IMR-90 (cell line): ENCODE data around the gene SEPTIN2. TPM values are rescaled to one million over a fixed set of nuclear protein-coding genes. Genes with fewer than 3 reads are reported as not detected.

ENCODE experiments used
- ATAC-seq: fragments of 200-7000 bp; cut with Tn5 transposase; 2 replicates; pipeline ENCODE4 v1.9.1; 2020; ENCODE audit warnings: low read depth, mild to moderate bottlenecking, moderate library complexity
- BruUV-seq: library from RNA; stranded (reverse); fragments of 400-500 nt; replicated peaks from 2 replicates; lab custom pipeline; 2021; lab: Mats Ljungman, UMichigan
- CTCF ChIA-PET: fragments of 300-600 bp; formaldehyde crosslinking; extraction: SDS; loops from one replicate; lab custom pipeline; 2021; ENCODE audit warnings: antibody characterized with exemption; lab: Yijun Ruan, JAX
- POLR2A ChIA-PET: fragments of 300-600 bp; sonication (Branson Sonifier 250); formaldehyde crosslinking; loops from one replicate; lab custom pipeline; 2022; ENCODE audit warnings: antibody characterized with exemption; ENCODE audit not compliant: unreplicated experiment; lab: Charles Lee
- DNase-seq: peaks from one replicate; pipeline ENCODE4 v3.0.0; 2013
- H2AFZ ChIP-seq: replicated peaks from 2 replicates; pipeline ENCODE3; 2013; ENCODE audit warnings: low read length, mild to moderate bottlenecking; ENCODE audit not compliant: poor library complexity
- H2AK5ac ChIP-seq: 2 replicates; pipeline ENCODE4 v1.6.1; 2013; ENCODE audit warnings: low read depth, low read length, inconsistent platforms
- H2AK9ac ChIP-seq: replicated peaks from 2 replicates; pipeline ENCODE3; 2013; ENCODE audit warnings: mild to moderate bottlenecking, low read depth, low read length, moderate library complexity; ENCODE audit not compliant: poor library complexity
- H2BK120ac ChIP-seq: 2 replicates; pipeline ENCODE4 v1.6.1; 2013; ENCODE audit warnings: low read depth, low read length, inconsistent platforms
- H2BK15ac ChIP-seq: 3 replicates; pipeline ENCODE4 v1.6.1; 2013; ENCODE audit warnings: low read depth, low read length, inconsistent platforms
- H2BK20ac ChIP-seq: 2 replicates; pipeline ENCODE4 v1.6.1; 2013; ENCODE audit warnings: low read depth, mild to moderate bottlenecking, inconsistent platforms, low read length, moderate library complexity
- H2BK5ac ChIP-seq: 2 replicates; pipeline ENCODE4 v1.6.1; 2013; ENCODE audit warnings: mild to moderate bottlenecking, low read depth, low read length, inconsistent platforms; ENCODE audit not compliant: poor library complexity, severe bottlenecking
- H3K14ac ChIP-seq: replicated peaks from 2 replicates; pipeline ENCODE4 v1.6.1; 2013; ENCODE audit warnings: low read depth, low read length, inconsistent platforms
- H3K18ac ChIP-seq: 2 replicates; pipeline ENCODE4 v1.6.1; 2013; ENCODE audit warnings: low read depth, low read length, control low read depth
- H3K23ac ChIP-seq: 2 replicates; pipeline ENCODE4 v1.6.1; 2013; ENCODE audit warnings: low read depth, low read length, inconsistent platforms
- H3K27ac ChIP-seq: 2 replicates; pipeline ENCODE4 v1.5.1; 2013; ENCODE audit warnings: mild to moderate bottlenecking, control low read depth, low read length; ENCODE audit not compliant: insufficient read depth
- H3K27me3 ChIP-seq: 2 replicates; pipeline ENCODE4 v1.6.1; 2013; ENCODE audit warnings: low read length; ENCODE audit not compliant: control insufficient read depth, insufficient read depth
- H3K36me3 ChIP-seq: 2 replicates; pipeline ENCODE4 v1.6.1; 2013; ENCODE audit warnings: low read length, mixed read lengths; ENCODE audit not compliant: control insufficient read depth, insufficient read depth
- H3K4ac ChIP-seq: 2 replicates; pipeline ENCODE4 v1.6.1; 2013; ENCODE audit warnings: low read depth, low read length, inconsistent platforms
- H3K4me1 ChIP-seq: 2 replicates; pipeline ENCODE4 v1.6.1; 2013; ENCODE audit warnings: low read length, mixed read lengths; ENCODE audit not compliant: control insufficient read depth, insufficient read depth
- H3K4me2 ChIP-seq: 2 replicates; pipeline ENCODE4 v1.6.1; 2013; ENCODE audit warnings: low read depth, mild to moderate bottlenecking, control low read depth, low read length, moderate library complexity
- H3K4me3 ChIP-seq: 2 replicates; pipeline ENCODE4 v1.5.1; 2013; ENCODE audit warnings: low read depth, mild to moderate bottlenecking, control low read depth, low read length, moderate library complexity; ENCODE audit not compliant: insufficient read depth
- H3K56ac ChIP-seq: 2 replicates; pipeline ENCODE4 v1.6.1; 2013; ENCODE audit warnings: low read length, inconsistent platforms; ENCODE audit not compliant: insufficient read depth; ENCODE audit errors: extremely low read depth
- H3K79me1 ChIP-seq, 2 experiments: 2 replicates each; pipeline ENCODE4 v1.6.1; 2013; ENCODE audit warnings: low read length in 2 of 2, inconsistent platforms in 1 of 2, low read depth in 1 of 2
- H3K9ac ChIP-seq: 2 replicates; pipeline ENCODE4 v1.6.1; 2013; ENCODE audit warnings: low read depth, low read length, control low read depth
- H3K9me1 ChIP-seq: 2 replicates; pipeline ENCODE4 v1.6.1; 2013; ENCODE audit warnings: low read length, inconsistent platforms; ENCODE audit not compliant: insufficient read depth
- H3K9me3 ChIP-seq: 2 replicates; pipeline ENCODE4 v1.6.1; 2013; ENCODE audit warnings: low read length; ENCODE audit not compliant: control insufficient read depth, insufficient read depth
- H4K20me1 ChIP-seq: 2 replicates; pipeline ENCODE4 v1.6.1; 2013; ENCODE audit warnings: low read length, inconsistent platforms; ENCODE audit not compliant: insufficient read depth
- H4K5ac ChIP-seq: 2 replicates; pipeline ENCODE4 v1.6.1; 2013; ENCODE audit warnings: mild to moderate bottlenecking, low read depth, low read length, control low read depth
- H4K8ac ChIP-seq, 2 experiments: 2 replicates each; pipeline ENCODE4 v1.6.1; 2013; ENCODE audit warnings: low read depth in 2 of 2, low read length in 2 of 2, control low read depth in 1 of 2, inconsistent platforms in 1 of 2
- H4K91ac ChIP-seq: 2 replicates; pipeline ENCODE4 v1.6.1; 2013; ENCODE audit warnings: low read depth, low read length, inconsistent platforms; ENCODE audit not compliant: insufficient read depth
- CEBPB ChIP-seq: IDR thresholded peaks from 2 replicates; pipeline ENCODE4 v1.6.1; 2012; ENCODE audit warnings: low read depth, low read length, improper control_type of control experiment
- CHD1 ChIP-seq: IDR thresholded peaks from 2 replicates; pipeline ENCODE4 v1.6.1; 2012; ENCODE audit warnings: low read depth, low read length, improper control_type of control experiment
- MAFK ChIP-seq: IDR thresholded peaks from 2 replicates; pipeline ENCODE4 v1.6.1; 2012; ENCODE audit warnings: low read depth, low read length, improper control_type of control experiment
- MXI1 ChIP-seq: IDR thresholded peaks from 2 replicates; pipeline ENCODE4 v1.6.1; 2012; ENCODE audit warnings: low read depth, mild to moderate bottlenecking, low read length, moderate library complexity, borderline replicate concordance
- NFE2L2 ChIP-seq: fragments of 150-350 bp; IDR thresholded peaks from 2 replicates; pipeline ENCODE4 v1.6.1; 2016; ENCODE audit warnings: low read depth, mild to moderate bottlenecking, low read length
- POLR2A ChIP-seq: IDR thresholded peaks from 2 replicates; pipeline ENCODE4 v1.6.1; 2012; ENCODE audit warnings: mild to moderate bottlenecking, low read depth, low read length
- RAD21 ChIP-seq: IDR thresholded peaks from 2 replicates; pipeline ENCODE4 v1.6.1; 2012; ENCODE audit warnings: low read length, improper control_type of control experiment
- RCOR1 ChIP-seq: IDR thresholded peaks from 2 replicates; pipeline ENCODE4 v1.6.1; 2012; ENCODE audit warnings: mild to moderate bottlenecking, low read length, improper control_type of control experiment; ENCODE audit not compliant: insufficient replicate concordance
- SMC3 ChIP-seq: fragments of 150-350 bp; IDR thresholded peaks from 2 replicates; pipeline ENCODE4 v1.6.1; 2016; ENCODE audit warnings: low read depth, mild to moderate bottlenecking, antibody characterized with exemption, low read length, moderate library complexity
- WGBS, 2 experiments: methylation state at CpG; one replicate each; pipeline versions ENCODE4 v1.1.5 to v1.1.7; 2013; ENCODE audit warnings: missing lambda C conversion rate in 2 of 2; ENCODE audit not compliant: insufficient read length in 1 of 2; ENCODE audit errors: extremely low coverage in 2 of 2; 5-methylcytosine and 5-hydroxymethylcytosine counted together
- dilution Hi-C: fragments of 300-500 bp; cut with HindIII; formaldehyde crosslinking; loops from one replicate; pipeline ENCODE4 v1.14.3; 2018; ENCODE audit warnings: low sequenced_read_pairs; ENCODE audit not compliant: unreplicated experiment
- in situ Hi-C: fragments of 300-500 bp; cut with MboI; formaldehyde crosslinking; loops from 3 replicates; pipeline ENCODE4 v1.14.3; 2019; ENCODE audit warnings: low sequenced_read_pairs, inconsistent platforms, mixed read lengths
- intact Hi-C: fragments of 100-400 bp; cut with micrococcal nuclease; formaldehyde crosslinking; loops from 2 replicates; pipeline ENCODE4 v1.10.0; 2022
- polyA plus RNA-seq, 3 experiments: library from polyadenylated mRNA; depleted of rRNA; stranded (reverse); fragments of >200 nt; gene quantifications; 2 replicates each; pipeline ENCODE4 v1.2.3, GENCODE V29; 2012; ENCODE audit warnings: low replicate concordance in 1 of 3
- total RNA-seq: library from RNA; depleted of rRNA; stranded (reverse); fragments of >200 nt; gene quantifications from 2 replicates; pipeline ENCODE4 v1.2.3, GENCODE V29; 2012
- TF ChIP-seq, protein P1 (sequence below): fragments of 150-350 bp; IDR thresholded peaks from 2 replicates; pipeline ENCODE4 v1.6.1; 2017; ENCODE audit warnings: mild to moderate bottlenecking, antibody characterized with exemption, low read length, low read depth
- TF ChIP-seq, protein P2 (sequence below): fragments of 150-350 bp; IDR thresholded peaks from 2 replicates; pipeline ENCODE4 v1.6.1; 2016; ENCODE audit warnings: low read depth, mild to moderate bottlenecking, low read length, moderate library complexity, borderline replicate concordance

The SEPTIN2 gene
- total and polyA plus RNA-seq, 2 of the 4 experiments (the other 2 are of a cell fraction) = 420 to 504 TPM

DNA sequence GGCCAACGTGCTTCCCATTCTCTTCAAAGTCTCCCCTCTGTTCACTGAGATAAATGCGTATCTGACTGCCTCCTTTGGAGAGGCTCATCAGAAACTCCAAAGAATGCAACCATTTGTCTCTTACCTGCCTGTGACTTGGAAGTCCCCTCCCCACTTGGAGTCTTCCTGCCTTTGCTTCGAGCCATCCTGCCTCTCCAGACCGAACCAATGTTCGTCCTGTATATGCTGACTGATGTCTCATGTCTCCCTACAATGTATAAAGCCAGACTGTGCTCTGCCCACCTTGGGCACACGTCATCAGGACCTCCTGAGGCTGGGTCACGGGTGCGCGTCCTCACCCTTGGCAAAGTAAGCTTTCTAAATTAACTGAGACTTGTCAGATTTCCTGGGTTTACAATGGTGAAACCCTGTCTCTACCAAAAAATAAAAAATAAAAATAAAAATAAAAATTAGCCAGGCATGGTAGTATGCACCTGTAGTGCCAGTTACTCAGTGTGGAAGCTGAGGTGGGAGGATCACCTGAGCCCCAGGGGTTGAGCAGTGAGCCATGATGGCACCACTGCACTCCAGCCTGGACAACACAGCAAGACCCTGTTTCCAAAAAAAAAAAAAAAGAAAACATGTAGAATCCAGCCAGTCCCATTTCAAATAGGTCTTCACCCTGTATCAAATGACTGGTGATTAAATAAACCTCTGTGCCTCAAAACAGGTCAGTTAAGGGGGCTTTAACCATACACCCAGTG is 29.2 kb upstream of the SEPTIN2 start:
- no peak overlapping the region for H2BK5ac ChIP-seq
- H3K79me1 ChIP-seq = peaks cover 42 to 85% of the 10 kb centered on the region in 2 experiments
- no peak overlapping the region for H3K9ac ChIP-seq
- intact Hi-C loops (no loop called here), in situ Hi-C loops (no loop called here), dilution Hi-C loops (no loop called here)
- WGBS, 2 experiments = 89% methylated on average over 4 of the region's 9 CpGs; no CpG with 5 or more reads in 1 of the 2 experiments
- H3K4me1 ChIP-seq = 0 out of 2 replicates have a peak, but pooled peaks cover 2% of the 10 kb centered on the region
- DNase-seq = no peak
- H3K56ac ChIP-seq = no peak overlapping the region
- no peak overlapping the region for H3K18ac ChIP-seq
- H4K20me1 ChIP-seq = peaks cover 66% of the 10 kb centered on the region
- H4K91ac ChIP-seq = no peak overlapping the region
- H2BK120ac ChIP-seq = no peak overlapping the region
- TF ChIP-seq RAD21 (no peak), POLR2A (no peak), CEBPB (no peak), MXI1 (no peak), MAFK (no peak), NFE2L2 (no peak), SMC3 (no peak), CHD1 (no peak), RCOR1 (no peak)
- TF ChIP-seq, protein P1, sequence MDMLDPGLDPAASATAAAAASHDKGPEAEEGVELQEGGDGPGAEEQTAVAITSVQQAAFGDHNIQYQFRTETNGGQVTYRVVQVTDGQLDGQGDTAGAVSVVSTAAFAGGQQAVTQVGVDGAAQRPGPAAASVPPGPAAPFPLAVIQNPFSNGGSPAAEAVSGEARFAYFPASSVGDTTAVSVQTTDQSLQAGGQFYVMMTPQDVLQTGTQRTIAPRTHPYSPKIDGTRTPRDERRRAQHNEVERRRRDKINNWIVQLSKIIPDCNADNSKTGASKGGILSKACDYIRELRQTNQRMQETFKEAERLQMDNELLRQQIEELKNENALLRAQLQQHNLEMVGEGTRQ = no peak
- TF ChIP-seq, protein P2, sequence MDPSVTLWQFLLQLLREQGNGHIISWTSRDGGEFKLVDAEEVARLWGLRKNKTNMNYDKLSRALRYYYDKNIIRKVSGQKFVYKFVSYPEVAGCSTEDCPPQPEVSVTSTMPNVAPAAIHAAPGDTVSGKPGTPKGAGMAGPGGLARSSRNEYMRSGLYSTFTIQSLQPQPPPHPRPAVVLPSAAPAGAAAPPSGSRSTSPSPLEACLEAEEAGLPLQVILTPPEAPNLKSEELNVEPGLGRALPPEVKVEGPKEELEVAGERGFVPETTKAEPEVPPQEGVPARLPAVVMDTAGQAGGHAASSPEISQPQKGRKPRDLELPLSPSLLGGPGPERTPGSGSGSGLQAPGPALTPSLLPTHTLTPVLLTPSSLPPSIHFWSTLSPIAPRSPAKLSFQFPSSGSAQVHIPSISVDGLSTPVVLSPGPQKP = no peak
- no peak for ATAC-seq
- no TSS peak for BruUV-seq
- POLR2A ChIA-PET = no interaction called here
- H4K5ac ChIP-seq = no peak overlapping the region
- H2BK15ac ChIP-seq = no peak overlapping the region
- H2AK9ac ChIP-seq = no peak overlapping the region
- H2AFZ ChIP-seq = no peak overlapping the region
- no peak overlapping the region for H3K4me2 ChIP-seq
- peaks cover 26% of the 10 kb centered on the region for H3K9me1 ChIP-seq
- CTCF ChIA-PET = no interaction called here
- H3K4me3 ChIP-seq = no peak overlapping the region
- no peak overlapping the region for H3K23ac ChIP-seq
- H2AK5ac ChIP-seq = no peak overlapping the region
- H3K27ac ChIP-seq = no peak overlapping the region
- no peak overlapping the region for H4K8ac ChIP-seq
- no peak overlapping the region for H3K14ac ChIP-seq
- peaks cover 1% of the 10 kb centered on the region for H3K36me3 ChIP-seq
- no peaks in the 10 kb centered on the region for H3K27me3 ChIP-seq
- no peak overlapping the region for H3K4ac ChIP-seq
- H3K9me3 ChIP-seq = no peaks in the 10 kb centered on the region
- no peak overlapping the region for H2BK20ac ChIP-seq
